Smooth muscle cell of the brain vasculature (primary cell): ENCODE results near the gene MAML1.
"Not testable (repeated sequence)": the region's sequence is repeated elsewhere in the genome, so short reads cannot be mapped to it uniquely, and the experiment has no call there.

Experiments
- DNase-seq: peaks from one replicate; pipeline ENCODE4 v3.0.0-alpha.2; 2012; ENCODE audit warnings: low read depth, low spot score

MAML1 gene

DNA sequence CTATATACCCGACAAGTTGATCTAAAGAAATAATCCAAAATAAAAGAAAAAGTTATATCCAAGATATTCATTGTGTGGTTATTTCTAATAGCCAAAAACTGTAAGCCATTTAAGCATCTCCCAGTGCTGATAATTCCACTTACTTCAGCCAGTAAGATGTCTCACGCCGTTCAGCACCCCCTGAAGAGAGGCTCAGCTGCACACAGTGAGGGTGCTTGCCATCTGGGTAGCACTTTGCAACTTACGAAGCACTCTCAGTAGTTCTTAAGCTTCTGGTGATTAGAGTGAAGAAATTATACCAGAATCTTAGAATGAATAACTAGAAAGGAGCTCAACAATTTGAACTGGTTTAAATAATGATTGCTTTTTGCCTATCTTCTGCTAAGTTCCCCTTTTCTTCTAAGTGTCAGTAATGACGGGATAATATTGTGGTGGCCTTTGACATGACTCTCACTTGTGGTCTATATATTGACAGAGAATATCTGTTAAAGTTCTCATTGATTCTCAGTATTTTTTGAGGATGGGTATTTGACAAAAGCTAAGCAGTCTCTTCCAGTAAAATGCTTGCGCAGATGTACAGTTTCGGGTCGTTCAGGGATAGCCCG, 35.0 kb downstream of the MAML1 start:
- DNase-seq = no peak

DNA sequence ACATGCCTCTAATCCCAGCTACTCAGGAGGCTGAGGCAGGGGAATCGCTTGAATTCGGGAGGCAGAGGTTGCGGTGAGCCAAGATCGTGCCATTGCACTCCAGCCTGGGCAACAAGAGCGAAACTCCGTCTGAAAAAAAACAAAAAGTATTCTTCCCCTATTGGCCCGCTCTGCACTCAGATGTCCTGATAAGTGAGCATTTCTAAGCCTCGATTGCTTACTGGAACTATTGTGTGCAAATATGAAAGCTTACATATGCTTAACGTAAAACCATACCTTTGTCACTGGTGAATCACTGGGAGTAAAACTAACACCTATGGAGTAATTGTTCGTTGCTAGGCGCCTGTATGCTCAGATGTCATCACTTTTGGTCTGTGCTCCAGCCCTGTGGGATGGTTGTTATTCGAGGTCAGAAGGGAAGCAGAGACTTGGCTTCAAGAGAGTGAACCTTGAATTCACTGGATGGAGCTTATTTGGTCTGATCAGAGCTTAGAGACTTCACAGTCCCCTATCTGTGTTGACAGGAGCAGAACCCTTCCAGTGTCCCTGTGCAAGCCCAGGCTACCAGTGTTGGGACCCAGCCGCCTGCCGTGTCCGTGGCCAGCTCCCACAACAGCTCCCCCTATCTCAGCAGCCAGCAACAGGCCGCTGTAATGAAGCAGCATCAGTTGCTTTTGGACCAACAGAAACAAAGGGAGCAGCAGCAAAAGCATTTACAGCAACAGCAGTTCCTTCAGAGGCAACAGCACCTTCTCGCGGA, 35.9 kb downstream of the MAML1 start:
- no peak for DNase-seq

DNA sequence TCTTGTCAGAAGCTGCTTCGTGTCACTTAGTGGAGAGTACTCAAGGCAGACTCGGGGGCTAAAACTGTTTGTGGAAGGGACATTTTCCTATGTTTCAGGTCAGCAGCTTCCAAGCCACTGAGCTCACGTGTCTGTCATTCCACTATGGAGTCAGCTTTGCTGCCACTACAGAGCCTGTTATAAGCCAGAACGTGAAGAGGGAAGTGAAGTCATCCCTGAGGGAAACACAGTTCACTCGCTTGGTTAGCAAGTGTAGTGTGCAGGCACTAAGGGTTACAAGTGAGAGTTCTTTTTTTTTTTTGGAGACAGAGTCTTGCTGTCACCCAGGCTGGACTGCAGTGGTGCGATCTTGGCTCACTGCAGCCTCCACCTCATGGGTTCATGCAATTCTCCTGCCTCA, 36.6 kb downstream of the MAML1 start:
- DNase-seq = no peak

DNA sequence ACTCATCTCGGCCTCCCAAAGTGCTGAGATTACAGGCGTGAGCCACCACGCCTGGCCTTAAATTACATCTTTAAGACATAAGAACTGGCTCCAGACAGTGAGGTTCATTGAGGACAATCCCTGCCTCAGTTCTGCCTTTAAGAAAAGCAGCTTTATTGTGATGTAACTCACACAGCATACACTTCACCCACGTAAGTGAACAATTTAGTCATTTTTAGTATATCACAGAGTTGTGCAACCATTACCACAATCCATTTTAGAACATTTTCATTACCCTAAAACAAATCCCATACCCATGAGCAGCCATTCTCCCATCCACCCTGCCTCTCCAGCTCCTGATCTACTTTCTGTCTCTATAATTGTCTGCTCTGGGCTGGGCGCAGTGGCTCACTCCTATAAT, 37.2 kb downstream of the MAML1 start:
- DNase-seq = no peak

- no peak for DNase-seq
Observed at GRCh38 chr5:179771311-179771895, 38.8 kb downstream of the MAML1 start.

GRCh38 chr5:179772351-179772750, 39.7 kb downstream of the MAML1 start:
- no peak for DNase-seq

- no peak for DNase-seq
Observed at GRCh38 chr5:179773686-179774040, 41.0 kb downstream of the MAML1 start.

- no peak for DNase-seq
Observed at GRCh38 chr5:179774442-179774841, 41.8 kb downstream of the MAML1 start.

DNA sequence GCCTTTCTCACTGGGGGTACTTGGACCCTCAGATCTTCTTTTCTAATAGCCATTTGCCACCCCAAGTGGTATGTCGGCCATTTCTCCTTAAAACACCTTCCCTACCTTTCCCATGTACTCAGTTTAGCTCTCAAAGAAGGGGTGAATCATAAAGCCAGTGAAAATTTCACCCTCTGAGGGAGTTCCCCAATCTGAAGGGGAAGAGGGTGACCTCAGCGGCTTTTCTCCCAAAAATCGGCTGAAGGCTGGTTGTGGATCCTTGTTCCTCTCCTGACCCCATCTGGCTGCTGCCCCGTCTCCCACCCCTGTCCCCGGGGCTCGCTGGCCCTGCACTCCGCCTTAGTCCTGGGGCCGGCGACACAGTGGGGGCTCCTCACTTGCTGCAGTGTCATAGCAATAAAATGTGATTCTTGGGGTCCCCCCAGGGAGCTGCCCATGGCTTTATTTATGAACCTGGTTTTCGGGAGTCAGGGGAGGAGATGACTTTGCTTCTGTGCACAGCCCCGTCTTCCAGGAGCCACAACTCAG, 43.9 kb downstream of the MAML1 start:
- no peak for DNase-seq

- no peak for DNase-seq
Observed at GRCh38 chr5:179777456-179777855, 44.8 kb downstream of the MAML1 start.

DNA sequence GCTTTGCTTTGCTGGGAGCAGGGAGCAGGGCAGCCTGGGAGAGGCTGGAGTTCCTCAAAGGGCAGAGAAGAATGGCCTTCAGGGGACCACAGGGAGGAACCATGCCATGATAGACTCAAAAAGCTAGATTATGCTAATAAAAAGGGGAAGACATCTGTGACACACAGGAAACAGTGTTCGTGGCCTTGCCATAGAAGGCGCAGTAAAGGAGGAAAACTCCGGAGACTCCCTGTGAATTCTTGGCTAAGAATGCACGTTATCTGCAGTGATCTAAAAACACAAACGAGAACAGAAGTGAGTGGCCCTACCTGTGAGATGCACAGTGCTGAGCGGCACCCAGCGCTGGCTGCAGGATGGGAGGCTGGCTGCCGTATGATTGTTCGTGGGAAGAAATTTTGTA, 45.3 kb downstream of the MAML1 start:
- no peak for DNase-seq

GRCh38 chr5:179778591-179778990, 46.0 kb downstream of the MAML1 start:
- no peak for DNase-seq

DNA sequence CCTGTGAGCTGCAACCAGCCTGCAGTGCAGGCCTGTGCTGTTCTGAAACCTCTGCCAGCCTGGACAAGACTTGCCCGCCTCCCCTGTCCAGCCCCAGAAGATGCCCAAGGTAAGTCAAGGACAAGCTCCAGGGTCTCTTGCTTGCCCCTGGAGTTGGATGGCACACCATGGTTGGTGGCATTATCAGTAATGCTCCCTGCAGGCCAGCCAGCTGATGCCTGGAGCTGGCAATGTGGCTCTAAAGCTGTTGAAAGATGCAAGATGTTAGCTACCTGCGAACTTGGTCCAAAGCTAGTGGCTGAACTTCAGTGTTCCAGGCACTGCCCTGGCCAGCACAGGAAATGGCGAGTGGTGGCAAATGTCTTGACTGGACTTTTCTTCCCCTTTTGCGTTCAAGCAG, 47.2 kb downstream of the MAML1 start:
- no peak for DNase-seq

GRCh38 chr5:179780362-179780761, 47.7 kb downstream of the MAML1 start:
- no peak for DNase-seq

GRCh38 chr5:179781846-179782245, 49.2 kb downstream of the MAML1 start:
- no peak for DNase-seq

GRCh38 chr5:179783128-179783527, 50.5 kb downstream of the MAML1 start:
- no peak for DNase-seq

- DNase-seq = no peak
Observed at GRCh38 chr5:179786861-179787260, 54.2 kb downstream of the MAML1 start.

DNA sequence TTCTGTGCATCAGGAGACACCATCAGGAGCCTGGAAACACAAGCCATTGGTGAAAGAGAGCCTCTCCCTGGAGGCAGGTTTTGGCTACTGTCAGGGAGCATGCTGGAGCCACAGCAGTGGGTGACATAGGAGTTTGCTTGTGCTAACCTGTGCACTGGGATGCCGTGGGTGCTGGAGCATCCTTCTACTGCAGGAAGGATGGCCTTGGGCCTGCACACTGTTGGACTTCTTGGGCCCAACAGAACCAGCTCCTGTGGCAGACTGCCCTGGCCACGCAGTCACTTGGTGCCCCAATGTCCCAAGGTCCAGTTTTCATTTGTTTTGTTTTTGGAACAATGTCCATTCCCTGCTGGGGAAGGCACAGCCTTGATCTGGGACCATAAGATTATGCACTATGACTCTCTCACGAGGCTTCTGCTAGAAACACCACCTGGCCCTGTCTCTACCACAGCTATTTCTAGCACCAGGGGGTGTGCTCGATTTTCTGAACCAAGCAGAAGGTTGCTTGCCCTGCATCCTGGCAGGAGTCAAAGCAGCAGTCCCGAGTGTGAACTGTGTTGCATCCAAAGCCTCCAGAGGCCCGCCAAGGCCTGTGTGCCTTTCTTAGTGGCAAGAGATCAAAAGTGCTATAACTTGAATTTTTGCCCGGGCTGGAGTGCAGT, 55.7 kb downstream of the MAML1 start:
- no peak for DNase-seq

DNA sequence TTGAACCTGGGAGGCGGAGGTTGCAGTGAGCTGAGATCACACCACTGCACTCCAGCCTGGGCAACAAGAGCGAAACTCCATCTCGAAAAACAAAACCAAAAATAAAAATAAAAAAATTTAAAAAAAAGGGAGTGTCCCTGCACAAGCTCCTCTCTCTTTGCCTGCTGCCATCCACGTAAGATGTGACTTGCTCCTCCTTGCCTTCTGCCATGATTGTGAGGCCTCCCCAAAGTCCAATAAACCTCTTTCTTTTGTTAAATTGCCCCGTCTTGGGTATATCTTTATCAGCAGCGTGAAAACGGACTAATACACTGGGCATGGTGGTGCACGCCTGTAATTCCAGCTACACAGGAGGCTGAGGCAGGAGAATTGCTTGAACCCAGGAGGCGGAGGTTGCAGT, 56.7 kb downstream of the MAML1 start:
- DNase-seq = not testable (repeated sequence)

GRCh38 chr5:179791881-179792611, 59.4 kb downstream of the MAML1 start:
- no peak for DNase-seq

DNA sequence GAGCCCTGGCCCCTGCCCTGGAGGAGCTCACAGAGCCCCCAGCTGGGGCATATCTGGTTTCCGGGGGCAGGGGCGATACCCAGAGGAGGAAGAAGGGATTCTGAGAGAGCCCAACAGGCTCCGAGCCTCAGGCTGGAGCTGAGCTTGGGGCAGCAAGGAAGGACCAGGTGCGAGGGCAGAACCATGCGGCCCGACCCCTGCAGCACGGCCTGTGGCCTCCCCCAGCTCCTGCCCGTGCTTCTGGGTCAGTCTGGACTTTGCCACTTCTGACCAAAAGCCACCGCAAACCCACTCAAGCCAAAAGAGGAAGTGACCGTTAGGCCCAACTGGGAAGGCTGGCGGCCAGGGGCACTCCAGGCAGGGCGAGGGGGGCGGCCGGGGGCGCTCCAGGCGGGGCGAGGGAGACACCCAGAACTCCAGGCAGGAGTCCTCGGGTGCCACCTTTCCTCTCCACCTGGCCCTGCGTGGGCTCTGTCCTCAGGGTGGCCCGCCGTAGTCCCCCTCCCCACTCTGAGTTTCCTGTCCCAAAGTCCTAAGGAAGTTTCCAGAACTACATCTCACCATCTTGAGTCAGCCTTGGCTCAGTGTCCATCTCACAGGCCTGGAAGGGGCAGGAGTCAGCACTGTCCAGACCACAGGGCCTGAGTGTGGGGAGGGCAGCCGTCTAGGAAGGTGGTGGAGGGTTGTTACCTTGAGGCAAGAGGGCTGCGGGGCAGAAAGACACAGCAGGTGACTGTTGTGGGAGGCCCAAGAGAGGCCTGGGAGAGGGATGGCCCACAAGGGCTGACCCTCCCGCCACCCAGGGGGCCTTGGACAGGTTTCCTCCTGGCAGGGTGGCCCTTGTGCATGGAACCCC, 60.2 kb downstream of the MAML1 start:
- no peak for DNase-seq
